Fibroblast of villous mesenchyme (primary cell): ENCODE results near the gene ST6GALNAC4. TPM values are rescaled to one million over a fixed set of nuclear protein-coding genes. Genes with fewer than 3 reads are reported as not detected.

Experiments used
- DNase-seq: peaks from one replicate; pipeline ENCODE4 v3.0.0-alpha.2; 2010; ENCODE audit warnings: low read depth
- H3K4me3 ChIP-seq: 2 replicates; pipeline ENCODE4 v1.5.1; 2011; ENCODE audit warnings: low read depth, mild to moderate bottlenecking, low read length
- CTCF ChIP-seq: IDR thresholded peaks from 2 replicates; pipeline ENCODE4 v1.5.1; 2012; ENCODE audit warnings: low read depth, mild to moderate bottlenecking, low read length; ENCODE audit not compliant: insufficient read depth
- total RNA-seq: library from RNA; depleted of rRNA; stranded (reverse); fragments of >200 nt; gene quantifications from 2 replicates; pipeline ENCODE4 v1.2.3, GENCODE V29; 2012

The ST6GALNAC4 gene
- total RNA-seq, 1 donor, result 34.1 TPM

DNA sequence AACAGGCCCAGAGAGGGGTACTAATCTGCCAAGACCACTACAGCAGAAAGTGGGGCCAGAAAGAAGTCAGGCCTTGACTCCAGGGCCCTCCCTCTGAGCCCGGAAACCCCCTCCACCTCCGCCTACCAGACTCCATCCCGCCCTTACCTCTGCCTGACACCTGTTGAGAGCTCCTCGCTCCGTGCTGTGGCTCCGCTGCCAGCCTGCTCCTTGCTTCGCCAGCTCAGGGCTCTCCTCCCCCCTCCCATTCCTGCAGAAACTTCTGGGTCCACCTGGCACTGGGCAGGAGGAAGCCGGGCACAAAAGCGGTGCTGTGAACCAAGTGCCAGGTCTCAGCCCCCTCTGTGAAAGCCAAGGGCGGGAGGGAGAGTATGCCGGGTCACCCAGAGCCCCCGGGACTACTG lies 11.1 kb downstream of the ST6GALNAC4 start:
- no peak for TF ChIP-seq CTCF
- DNase-seq, result no peak
- no peak overlapping the region for H3K4me3 ChIP-seq

DNA sequence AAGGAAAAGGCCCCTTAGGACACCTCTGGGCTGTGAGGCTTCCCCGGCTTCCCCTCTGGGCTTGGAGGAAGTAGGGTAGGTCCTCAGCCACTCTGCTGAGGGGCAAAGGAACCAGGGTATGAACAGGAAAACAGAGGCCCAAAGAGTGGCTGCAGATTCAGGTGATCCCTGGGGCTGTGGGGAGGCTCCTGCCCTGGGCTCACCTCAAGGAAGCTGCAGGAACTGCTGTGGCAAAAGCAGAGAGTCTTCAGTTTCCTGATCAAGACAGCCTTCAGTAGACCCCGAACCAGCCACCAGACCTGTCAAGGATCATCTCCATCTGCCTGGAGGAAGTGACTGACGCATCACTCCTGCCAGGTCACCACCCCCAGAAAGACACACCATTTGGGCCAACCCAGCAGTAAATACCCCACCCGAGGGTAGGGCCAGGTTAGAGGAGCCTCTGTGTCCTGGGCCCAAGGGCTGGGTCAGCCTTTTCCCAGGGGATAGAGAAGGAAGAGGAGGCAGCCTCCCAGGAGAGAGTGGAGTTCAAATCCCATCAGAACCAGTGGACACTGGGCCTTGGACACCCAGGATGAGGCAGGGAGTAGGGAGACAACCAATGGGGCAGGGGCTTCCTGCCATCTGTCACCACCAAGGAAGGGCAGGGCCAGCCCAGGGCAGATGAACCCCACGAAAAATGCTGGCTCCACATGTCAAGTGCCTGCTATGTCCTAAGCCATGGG lies 11.7 kb downstream of the ST6GALNAC4 start:
- no peak for TF ChIP-seq CTCF
- H3K4me3 ChIP-seq, result no peak overlapping the region
- no peak for DNase-seq

- TF ChIP-seq CTCF, result no peak
- H3K4me3 ChIP-seq, result no peak overlapping the region
- no peak for DNase-seq
Observed at GRCh38 chr9:127904561-127905003, 12.3 kb downstream of the ST6GALNAC4 start.

DNA sequence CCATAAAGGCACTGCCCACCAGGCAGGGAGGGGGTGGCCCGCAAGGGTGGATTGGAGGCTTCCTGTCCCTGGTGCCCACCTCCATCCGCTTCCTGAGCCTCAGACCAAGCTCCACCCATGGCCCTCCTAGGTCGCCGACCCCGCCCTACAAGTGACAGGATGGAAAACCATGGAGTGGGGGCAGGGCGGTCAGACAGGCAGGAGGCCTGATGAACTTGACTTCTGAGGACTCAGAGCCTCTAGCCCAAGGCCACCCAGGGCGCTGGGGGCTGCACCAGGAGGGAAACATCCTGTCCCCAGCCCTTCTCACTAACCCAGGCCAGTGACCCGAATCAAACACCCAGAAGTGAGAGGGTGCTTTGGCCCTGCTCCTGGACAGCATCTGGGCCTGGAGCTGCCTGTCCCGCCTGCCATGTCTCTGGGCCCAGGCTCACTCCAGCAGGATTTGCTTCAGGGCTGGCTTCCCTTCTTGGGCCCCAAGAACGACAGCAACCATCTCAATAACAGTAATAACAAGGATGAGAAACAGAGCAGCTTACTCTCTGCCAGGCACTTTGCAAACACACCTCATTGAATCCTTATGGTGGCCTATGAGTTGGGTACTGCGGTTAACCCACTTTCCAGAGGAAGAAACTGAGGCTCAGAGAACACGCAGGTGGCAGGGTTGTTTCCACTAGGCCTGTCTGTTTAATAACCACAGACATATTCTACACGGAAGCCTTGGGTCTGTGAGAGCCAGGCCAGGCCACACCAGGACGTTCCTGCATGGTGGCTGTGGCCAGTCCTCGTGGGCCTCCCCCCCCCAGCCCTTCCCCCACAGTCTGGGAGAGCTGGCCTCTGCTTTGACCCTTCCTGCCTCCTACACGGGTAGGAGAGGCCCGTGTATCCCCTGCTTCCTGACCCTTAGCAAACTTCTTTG lies 13.0 kb downstream of the ST6GALNAC4 start:
- no peak for TF ChIP-seq CTCF
- peak; percentile 33 for DNase-seq
- H3K4me3 ChIP-seq, result no peak overlapping the region

DNA sequence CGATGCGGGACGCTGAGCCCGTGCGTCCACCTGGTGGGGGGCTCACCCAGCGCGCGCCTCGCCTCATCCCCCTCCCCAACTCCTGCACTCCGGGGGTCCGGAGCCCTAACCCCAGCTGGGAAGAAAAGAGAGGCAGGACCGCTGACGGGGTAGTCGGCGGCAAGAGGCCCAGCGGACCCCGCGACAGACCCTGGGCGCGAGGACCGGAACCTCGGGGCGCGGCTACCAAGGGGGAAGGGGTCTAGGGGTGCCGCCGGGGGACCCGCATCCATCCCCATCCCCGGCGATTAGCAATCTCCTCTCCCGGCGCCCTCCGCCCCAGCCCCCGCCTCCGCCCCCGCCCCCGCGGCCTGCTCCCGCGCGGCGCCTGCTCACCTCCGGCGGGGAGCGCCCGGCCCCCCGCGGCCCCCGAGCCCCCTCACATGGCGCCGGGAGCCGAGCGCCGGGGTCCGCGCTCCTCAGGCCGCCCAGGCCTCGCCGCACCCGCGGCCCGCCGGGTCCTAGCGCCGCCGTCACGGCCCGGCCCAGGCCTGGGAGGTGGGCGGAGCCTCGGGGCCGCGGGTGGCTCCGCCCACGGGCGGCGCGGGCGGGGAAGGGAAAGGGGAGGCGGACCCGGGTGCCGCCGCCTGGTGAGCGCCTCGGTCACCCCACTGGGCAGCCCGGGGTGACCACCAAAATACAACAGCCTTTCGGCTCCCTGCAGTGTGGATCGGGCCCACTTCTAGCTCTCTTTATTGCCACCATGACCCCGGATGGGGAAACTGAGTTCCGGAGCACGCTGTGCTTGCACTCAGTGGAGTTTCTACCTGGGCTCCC lies 17.5 kb downstream of the ST6GALNAC4 start, which contains the start of gene ST6GALNAC6:
Gene ST6GALNAC6 (minus strand): TSS at position 476 of the 816 bp plus-strand sequence. CDS start 1,622 bp downstream, outside the sequence.
- peak within 1 kb of the TSS; percentile 83 for H3K4me3 ChIP-seq
- no peak for TF ChIP-seq CTCF
- DNase-seq, result peak; percentile 74

- no peak for TF ChIP-seq CTCF
- DNase-seq, result peak; percentile 90
- peak overlapping the region; percentile 83 for H3K4me3 ChIP-seq
Observed at GRCh38 chr9:127898433-127899127, 18.3 kb downstream of the ST6GALNAC4 start.
